Measurements from ENCODE around the gene SERPINB6. TPM values are rescaled to one million over a fixed set of nuclear protein-coding genes. Genes with fewer than 3 reads are reported as not detected.

Gene SERPINB6
- total RNA-seq, 1 experiment from 2014 or later = 60.9 TPM

GRCh38 chr6:2950713-2951112 is 20.7 kb downstream of the SERPINB6 start:
- no peak for TF ChIP-seq CTCF (IDR thresholded peaks at IDR 0.05; ENCODE audit: unreplicated experiment)
- Mint-ChIP-seq H3K9me3 (ENCODE audit: low read depth, unreplicated experiment) (no peaks in the 10 kb centered on the region), H3K36me3 (ENCODE audit: insufficient read depth, unreplicated experiment) (peaks cover 5% of the 10 kb centered on the region), H3K27ac (ENCODE audit: unreplicated experiment) (no peak overlapping the region), H3K4me1 (ENCODE audit: low read depth, unreplicated experiment) (no peaks in the 10 kb centered on the region), H3K27me3 (ENCODE audit: unreplicated experiment) (no peaks in the 10 kb centered on the region), H3K4me3 (ENCODE audit: low read depth, unreplicated experiment) (no peak overlapping the region)
- CTCF ChIA-PET = no interaction called here
- intact Hi-C loops (cut with micrococcal nuclease; ENCODE audit: unreplicated experiment) = no loop called here
- no peak for DNase-seq
- no TSS peak for BruUV-seq (replicated peaks)

DNA sequence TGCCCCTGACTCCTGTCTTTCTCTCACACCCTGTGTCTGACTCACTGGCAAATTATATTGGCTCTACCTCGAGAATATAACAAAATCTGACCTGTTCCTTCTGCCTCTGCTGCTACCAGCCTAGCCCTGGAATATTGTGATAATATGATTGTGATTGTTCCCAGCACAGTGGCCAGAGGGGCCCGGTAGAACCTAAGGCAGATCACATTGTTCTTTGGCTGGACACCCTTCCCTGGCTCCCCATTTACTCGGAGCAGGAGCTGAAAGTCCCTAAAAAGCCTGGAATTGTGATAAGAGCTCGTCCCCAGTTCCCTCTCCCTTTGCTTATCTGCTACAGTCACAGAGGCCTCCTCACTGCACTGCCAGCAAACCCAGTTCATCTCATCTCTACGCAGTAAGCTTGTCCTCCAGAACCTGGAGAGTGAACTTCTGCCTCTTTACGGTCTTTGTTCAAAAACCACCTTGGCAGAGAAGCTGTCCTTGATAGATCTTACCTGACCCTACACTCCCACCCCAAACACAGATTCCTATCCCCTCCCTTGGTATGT is 21.8 kb downstream of the SERPINB6 start:
- H3K9me3 Mint-ChIP-seq (ENCODE audit: low read depth, unreplicated experiment) = no peaks in the 10 kb centered on the region
- H3K27ac Mint-ChIP-seq (ENCODE audit: unreplicated experiment) = no peak overlapping the region
- H3K36me3 Mint-ChIP-seq (ENCODE audit: insufficient read depth, unreplicated experiment) = peaks cover 5% of the 10 kb centered on the region
- DNase-seq = no peak
- intact Hi-C loops (cut with micrococcal nuclease; ENCODE audit: unreplicated experiment) = no loop called here
- no peaks in the 10 kb centered on the region for H3K27me3 Mint-ChIP-seq (ENCODE audit: unreplicated experiment)
- CTCF ChIA-PET = interaction anchor here (0.5 kb wide), 1 partner anchor 36 kb away, joined by 4 read pairs; no protein-coding TSS in a partner anchor
- no peak for TF ChIP-seq CTCF (IDR thresholded peaks at IDR 0.05; ENCODE audit: unreplicated experiment)
- no peak overlapping the region for H3K4me3 Mint-ChIP-seq (ENCODE audit: low read depth, unreplicated experiment)
- no peaks in the 10 kb centered on the region for H3K4me1 Mint-ChIP-seq (ENCODE audit: low read depth, unreplicated experiment)
- no TSS peak for BruUV-seq (replicated peaks)

DNA sequence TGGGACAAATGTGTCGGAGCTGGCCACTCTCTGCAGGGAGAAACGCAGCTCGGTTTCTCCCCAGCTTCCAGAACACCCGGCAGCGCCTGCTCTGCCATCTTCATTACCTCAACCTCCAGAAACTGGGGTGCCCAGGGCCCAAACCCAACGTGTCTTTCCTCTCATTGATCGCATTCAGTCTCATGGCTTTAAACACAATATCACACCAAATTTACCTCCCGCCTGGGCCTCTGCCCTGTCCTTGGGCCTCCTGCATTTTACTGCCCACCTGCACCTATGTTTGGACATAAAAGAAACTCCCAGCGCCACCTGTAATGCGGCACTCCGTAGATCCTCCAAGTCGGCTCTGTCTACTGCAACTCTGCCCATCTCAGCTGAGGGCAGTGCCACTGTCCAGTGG is 22.2 kb downstream of the SERPINB6 start:
- BruUV-seq (replicated peaks) = no TSS peak
- CTCF ChIA-PET = interaction anchor here (0.5 kb wide), 1 partner anchor 37 kb away, joined by 4 read pairs; no protein-coding TSS in a partner anchor

DNA sequence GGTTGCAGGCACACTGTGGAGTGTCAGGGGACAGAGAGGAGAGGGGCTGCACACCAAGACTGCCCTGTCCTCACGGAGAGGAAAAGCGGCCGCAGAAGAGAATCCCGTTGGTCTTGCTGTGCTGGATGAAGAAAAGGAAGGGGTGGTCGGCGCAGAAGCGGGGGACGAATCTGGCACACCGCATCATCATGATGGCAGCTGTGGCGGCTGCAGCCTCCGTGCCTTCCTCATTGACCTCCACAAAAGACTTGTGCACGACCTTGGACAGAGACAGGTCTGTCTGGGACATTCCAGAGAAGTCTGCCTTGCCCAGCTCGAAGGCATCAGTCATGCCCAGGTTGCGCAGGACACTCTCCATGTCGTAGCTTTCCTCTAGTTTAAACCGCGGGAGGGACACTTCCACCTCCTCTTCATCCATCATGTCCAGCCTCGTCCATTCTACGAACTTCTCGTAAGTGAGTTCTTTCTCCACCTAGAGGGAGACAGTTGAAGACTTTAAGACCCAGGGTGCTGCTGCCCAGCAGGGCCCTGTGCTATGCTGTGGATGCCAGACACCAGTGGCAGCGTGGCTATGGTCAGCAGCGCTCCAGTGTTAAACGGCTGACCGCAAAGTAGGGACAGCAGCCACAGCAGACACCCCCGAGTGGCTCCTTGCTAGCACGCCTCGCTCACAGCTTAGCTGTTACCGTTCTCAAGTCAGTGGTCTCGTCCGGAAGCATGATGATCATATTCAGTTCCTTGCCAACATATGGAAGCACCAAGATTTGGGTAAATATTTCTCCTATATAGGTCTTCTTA is 22.9 kb downstream of the SERPINB6 start:
- intact Hi-C loops (cut with micrococcal nuclease; ENCODE audit: unreplicated experiment) = no loop called here
- BruUV-seq (replicated peaks) = TSS peak; percentile 94
- Mint-ChIP-seq H3K9me3 (ENCODE audit: low read depth, unreplicated experiment) (no peaks in the 10 kb centered on the region), H3K27ac (ENCODE audit: unreplicated experiment) (no peak overlapping the region), H3K4me3 (ENCODE audit: low read depth, unreplicated experiment) (no peak overlapping the region), H3K4me1 (ENCODE audit: low read depth, unreplicated experiment) (no peaks in the 10 kb centered on the region), H3K27me3 (ENCODE audit: unreplicated experiment) (no peaks in the 10 kb centered on the region), H3K36me3 (ENCODE audit: insufficient read depth, unreplicated experiment) (peaks cover 5% of the 10 kb centered on the region)
- CTCF ChIA-PET = no interaction called here
- TF ChIP-seq CTCF (IDR thresholded peaks at IDR 0.05; ENCODE audit: unreplicated experiment) = no peak
- DNase-seq = no peak

More for the DNA sequence above, 22.2 kb downstream of the SERPINB6 start:
- no peaks in the 10 kb centered on the region for H3K4me1 Mint-ChIP-seq (ENCODE audit: low read depth, unreplicated experiment)
- intact Hi-C loops (cut with micrococcal nuclease; ENCODE audit: unreplicated experiment) = no loop called here
- H3K36me3 Mint-ChIP-seq (ENCODE audit: insufficient read depth, unreplicated experiment) = peaks cover 5% of the 10 kb centered on the region
- no peak for TF ChIP-seq CTCF (IDR thresholded peaks at IDR 0.05; ENCODE audit: unreplicated experiment)
- H3K27me3 Mint-ChIP-seq (ENCODE audit: unreplicated experiment) = no peaks in the 10 kb centered on the region
- DNase-seq = no peak
- no peaks in the 10 kb centered on the region for H3K9me3 Mint-ChIP-seq (ENCODE audit: low read depth, unreplicated experiment)
- H3K4me3 Mint-ChIP-seq (ENCODE audit: low read depth, unreplicated experiment) = no peak overlapping the region
- H3K27ac Mint-ChIP-seq (ENCODE audit: unreplicated experiment) = no peak overlapping the region
